Stimulated activated CD4-positive, alpha-beta T cell treated with anti-CD3 and anti-CD28 coated beads, Interleukin-2, amount 100 ng/mL, for 4 hours (primary cell): ENCODE results near the gene TMPRSS13.
"Not testable (repeated sequence)": the region's sequence is repeated elsewhere in the genome, so short reads cannot be mapped to it uniquely, and the experiment has no call there.

ENCODE experiments used
- DNase-seq: peaks from one replicate; pipeline ENCODE4 v3.0.0-alpha.2; 2020; ENCODE audit warnings: low read depth

TMPRSS13 gene

GRCh38 chr11:117929142-117929915, at the start of gene TMPRSS13:
TSS of gene TMPRSS13 (minus strand) at chr11:117929402. CDS start at chr11:117929307, 95 bp downstream.
- no peak for DNase-seq

- DNase-seq: no peak
Observed at GRCh38 chr11:117978991-117979390, 49.8 kb upstream of the TMPRSS13 start.

- DNase-seq: not testable (repeated sequence)
Observed at GRCh38 chr11:117978291-117978910, 49.2 kb upstream of the TMPRSS13 start.

DNA sequence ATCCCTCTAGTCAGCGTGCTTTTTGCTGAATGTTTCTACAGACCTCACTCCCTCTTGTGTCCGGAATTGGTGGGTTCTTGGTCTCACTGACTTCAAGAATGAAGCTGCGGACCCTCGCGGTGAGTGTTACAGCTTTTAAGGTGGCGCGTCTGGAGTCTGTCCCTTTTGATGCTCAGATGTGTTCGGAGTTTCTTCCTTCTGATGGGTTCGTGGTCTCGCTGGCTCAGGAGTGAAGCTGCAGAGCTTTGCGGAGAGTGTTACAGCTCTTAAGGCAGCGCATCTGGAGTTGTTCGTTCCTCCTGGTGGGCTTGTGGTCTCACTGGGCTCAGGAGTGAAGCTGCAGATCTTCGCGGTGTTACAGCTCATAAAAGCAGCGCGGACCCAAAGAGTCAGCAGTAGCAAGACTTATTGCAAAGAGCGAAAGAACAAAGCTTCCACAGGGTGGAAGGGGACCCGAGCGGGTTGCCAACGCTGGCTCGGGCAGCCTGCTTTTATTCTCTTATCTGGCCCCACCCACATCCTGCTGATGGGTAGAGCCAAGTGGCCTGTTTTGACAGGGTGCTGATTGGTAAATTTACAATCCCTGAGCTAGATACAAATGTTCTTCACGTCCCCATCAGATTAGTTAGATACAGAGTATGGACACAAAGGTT, 48.5 kb upstream of the TMPRSS13 start:
- DNase-seq: not testable (repeated sequence)

GRCh38 chr11:117977029-117977428, 47.8 kb upstream of the TMPRSS13 start:
- no peak for DNase-seq

DNA sequence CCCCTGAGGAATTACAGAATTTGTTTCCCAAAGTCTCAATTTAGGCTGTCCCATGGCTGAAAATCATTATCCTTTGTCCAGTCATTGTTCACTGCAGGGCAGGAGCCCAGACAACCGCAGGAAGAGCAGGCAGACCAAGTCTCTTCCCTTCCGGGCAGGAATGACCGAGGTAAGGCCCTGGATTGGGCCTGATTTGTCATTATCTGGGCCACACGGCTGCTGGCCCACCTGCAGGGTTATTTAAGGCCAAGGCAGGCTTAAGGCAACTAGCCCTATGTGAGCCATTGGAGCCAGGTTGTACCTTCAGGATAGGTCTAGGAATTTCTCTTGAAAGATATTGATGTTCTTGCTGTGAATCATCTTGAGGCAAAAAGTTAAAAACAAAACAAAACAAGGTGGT, 47.2 kb upstream of the TMPRSS13 start:
- no peak for DNase-seq

DNA sequence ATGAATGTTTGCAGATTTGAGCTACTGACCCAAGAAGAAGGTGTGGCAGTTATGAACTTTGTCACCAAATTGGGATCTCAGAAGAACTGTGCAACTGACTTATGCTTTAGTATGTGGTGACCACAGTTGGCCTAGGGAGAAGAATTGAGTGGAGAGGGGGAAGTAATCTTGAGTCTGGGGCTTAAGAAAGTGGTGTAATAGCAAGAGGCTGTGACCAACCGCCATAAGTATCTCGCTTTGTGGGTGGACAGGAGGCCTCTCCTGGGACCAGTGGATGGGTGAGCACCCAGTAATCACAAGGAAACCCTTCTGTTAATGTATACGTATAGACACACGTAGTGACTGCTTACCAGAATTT, 44.3 kb upstream of the TMPRSS13 start:
- DNase-seq: no peak

DNA sequence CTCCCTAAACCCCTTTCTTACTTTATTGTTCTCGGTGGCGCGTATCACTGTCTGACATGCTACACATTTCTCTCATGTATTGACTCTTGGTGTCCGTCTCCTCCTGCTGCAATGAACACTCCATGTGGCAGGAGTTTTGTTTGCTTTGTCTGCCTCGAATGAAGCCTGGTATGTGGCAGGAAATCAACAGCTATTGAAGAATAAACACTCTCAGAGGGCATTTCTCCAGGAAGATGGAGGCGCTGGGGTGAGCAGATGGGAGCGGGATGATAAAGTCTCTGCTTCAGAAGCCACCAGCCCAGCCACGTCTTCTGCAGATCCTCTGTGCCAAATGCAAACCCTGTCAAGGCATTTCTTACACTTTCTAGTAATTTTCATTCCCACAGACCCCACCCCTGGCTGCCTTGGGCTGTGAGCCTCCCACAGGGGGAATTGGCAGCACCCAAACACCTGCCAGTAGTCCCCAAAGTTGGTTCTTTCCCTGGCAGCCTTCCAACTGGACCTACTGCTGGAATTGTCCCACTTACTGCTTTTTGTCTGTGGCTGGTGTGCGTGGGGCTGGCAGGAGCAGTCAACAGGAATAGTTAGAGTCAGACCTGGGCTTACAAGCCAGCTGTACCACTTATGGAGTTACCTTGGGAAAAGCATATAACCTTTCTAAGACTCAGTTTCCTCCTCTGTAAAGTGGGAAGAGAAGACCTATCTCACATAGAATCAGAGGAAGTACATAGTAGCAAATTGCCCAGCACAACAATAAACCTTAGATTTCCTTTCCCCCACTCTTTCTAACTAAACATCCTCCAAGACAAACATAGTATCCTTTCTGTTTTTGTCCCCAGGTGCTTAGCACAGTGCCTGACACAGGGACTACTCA, 43.7 kb upstream of the TMPRSS13 start:
- no peak for DNase-seq

DNA sequence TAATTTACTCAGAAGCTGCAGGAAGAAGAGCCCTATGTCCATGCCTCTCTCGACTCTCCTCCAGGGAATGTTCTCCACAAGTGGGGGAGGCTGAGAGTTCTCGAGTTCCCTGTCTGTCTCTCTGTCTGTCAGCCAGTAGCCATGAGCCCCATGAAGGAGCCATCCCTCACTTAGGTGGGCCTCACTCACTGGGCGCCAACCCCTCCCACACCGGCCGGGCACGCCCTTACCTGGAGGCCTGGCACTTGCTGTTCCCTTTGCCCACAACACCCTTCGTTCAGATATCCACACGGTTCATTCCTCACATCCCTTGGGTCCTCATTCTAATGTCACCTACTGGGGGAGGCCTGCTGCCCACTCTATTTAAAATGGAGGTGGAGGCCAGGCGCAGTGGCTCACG, 42.8 kb upstream of the TMPRSS13 start:
- DNase-seq: no peak

GRCh38 chr11:117970400-117971024, 41.3 kb upstream of the TMPRSS13 start:
- no peak for DNase-seq

- DNase-seq: no peak
Observed at GRCh38 chr11:117969160-117969991, 40.2 kb upstream of the TMPRSS13 start.

- DNase-seq: no peak
Observed at GRCh38 chr11:117966908-117967307, 37.7 kb upstream of the TMPRSS13 start.

GRCh38 chr11:117962826-117963225, 33.6 kb upstream of the TMPRSS13 start:
- no peak for DNase-seq

DNA sequence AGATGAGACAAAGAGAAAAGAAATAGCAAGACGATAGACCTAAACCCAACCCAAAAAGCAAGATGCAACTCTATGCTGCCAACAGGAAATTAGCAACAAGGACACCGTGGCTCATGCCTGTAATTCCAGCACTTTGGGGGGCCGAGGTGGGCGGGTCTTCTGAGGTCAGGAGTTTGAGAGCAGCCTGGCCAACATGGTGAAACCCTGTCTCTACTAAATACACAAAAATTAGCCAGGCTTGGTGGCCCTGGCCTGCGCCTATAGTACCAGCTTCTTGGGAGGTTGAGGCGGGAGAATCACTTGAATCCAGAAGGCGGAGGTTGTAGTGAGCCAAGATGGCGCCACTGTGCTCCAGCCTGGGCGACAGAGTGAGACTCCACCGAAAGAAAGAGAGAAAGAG, 32.7 kb upstream of the TMPRSS13 start:
- no peak for DNase-seq

GRCh38 chr11:117960406-117960805, 31.2 kb upstream of the TMPRSS13 start:
- DNase-seq: no peak

DNA sequence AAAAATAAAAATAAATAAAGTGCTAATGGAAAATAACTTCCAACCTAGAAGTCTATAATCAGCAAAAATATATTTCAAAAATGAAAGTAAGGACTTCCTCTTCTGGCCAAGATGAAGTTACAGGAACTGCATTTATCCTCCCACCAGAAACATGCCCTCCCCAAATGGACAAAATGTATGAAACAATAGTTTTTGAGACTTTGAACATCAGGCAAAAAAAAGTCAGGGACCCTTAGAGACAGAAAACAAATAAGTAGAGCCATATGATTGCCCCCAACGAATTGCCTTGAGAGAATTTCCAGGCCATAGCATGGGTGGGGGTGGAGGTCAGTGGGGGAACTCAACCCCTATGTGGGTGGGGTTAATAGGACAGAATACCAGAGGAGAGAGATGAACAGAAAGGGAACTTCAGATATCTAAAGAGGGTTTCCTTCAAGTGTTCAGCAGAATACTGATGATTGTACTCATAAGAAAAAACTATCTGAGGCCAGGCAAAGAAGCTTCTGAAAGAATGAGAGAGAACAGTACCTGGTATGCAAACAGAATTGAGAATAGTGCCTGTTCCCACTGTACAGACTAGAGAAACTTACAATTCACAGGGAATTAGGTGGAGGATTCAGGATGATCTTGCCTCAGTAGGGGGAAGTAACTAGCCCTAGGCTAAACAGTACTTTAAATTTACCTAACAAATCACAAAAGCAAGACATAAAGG, 30.4 kb upstream of the TMPRSS13 start:
- no peak for DNase-seq

DNA sequence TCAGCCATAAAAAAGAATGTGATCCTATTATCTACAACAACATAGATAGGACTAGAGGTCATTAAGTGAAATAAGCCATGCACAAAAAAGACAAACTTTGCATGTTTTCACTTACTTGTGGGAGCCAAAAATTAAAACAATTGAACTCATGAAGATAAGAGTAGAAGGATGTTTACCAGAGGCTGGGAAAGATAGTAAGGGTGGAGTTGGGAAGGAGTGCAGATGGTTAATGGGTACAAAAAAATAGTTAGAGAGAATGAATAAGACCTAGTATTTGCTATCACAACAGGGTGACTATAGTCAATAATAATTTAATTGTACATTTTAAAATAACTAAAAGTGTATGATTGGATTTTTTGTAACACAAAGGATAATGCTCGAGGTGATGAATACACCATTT, 29.7 kb upstream of the TMPRSS13 start:
- no peak for DNase-seq

DNA sequence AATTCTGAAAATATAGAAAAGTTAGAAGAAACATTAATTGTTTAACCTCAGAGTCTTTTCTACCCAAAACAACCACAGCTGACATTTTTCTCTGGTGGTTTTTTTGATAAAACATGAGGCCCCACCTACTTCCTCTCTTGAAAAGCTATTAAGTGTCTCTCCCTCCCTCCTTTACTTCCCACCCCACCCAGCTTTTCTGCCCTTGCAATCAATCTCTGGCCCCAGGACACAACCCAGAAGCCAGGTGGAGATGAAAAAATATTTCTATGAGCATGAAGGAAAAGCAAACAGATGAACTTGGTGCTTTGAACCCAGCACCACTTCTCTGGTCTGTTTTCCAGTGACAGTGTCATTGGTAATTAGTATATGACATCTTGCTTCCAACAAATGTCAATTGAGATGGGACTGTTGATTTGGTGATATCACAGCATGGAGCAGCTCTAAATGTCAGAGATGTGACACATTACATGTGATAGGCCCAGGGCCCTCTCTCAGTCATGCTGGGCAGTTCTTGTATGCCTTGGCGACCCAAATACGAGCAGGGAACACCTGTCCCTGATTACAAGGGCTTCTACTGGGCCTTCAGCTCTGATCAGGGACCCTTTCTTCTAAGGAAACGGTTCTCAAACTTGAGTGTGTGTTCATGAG, 23.9 kb upstream of the TMPRSS13 start:
- DNase-seq: no peak
